Adrenal gland (tissue), 12 donors: ENCODE data around the gene LAMTOR1. TPM values are rescaled to one million over a fixed set of nuclear protein-coding genes. Genes with fewer than 3 reads are reported as not detected.

Experiments used
- DNase-seq, 7 donors: peaks; one replicate each; pipeline ENCODE4 v3.0.0-alpha.2; 2019 to 2020
- H3K27ac ChIP-seq, 5 donors: fragments of 200-600 bp; sonication (generic) in 4 of 5; 1 replicate in 3 of 5; 2 replicates in 2 of 5; pipeline versions ENCODE4 v1.5.1 to v1.8.0; 2016 to 2020; ENCODE audit warnings: mild to moderate bottlenecking in 1 of 5
- H3K27me3 ChIP-seq: fragments of 200-600 bp; 2 replicates; pipeline ENCODE4 v1.8.0; 2021
- H3K36me3 ChIP-seq, 2 donors: fragments of 200-600 bp; replicated peaks in 1 of 2; 1 replicate in 1 of 2; 2 replicates in 1 of 2; pipeline versions ENCODE4 v1.5.1 to v1.8.0; 2018 to 2022
- H3K4me1 ChIP-seq, 2 donors: fragments of 200-600 bp; replicated peaks in 1 of 2; 1 replicate in 1 of 2; 2 replicates in 1 of 2; pipeline versions ENCODE4 v1.5.1 to v1.8.0; 2018 to 2021
- H3K4me3 ChIP-seq, 4 donors: fragments of 200-600 bp; sonication (generic) in 3 of 4; one replicate each; pipeline ENCODE4 v1.5.1; 2016 to 2018
- H3K9me3 ChIP-seq, 3 donors: fragments of 200-600 bp; sonication (generic) in 1 of 3; replicated peaks in 1 of 3; 1 replicate in 2 of 3; 2 replicates in 1 of 3; pipeline versions ENCODE4 v1.5.1 to v1.8.0; 2016 to 2021
- POLR2A ChIP-seq, 2 donors: fragments of 450-650 bp; IDR thresholded peaks; one replicate each; pipeline ENCODE4 v1.6.1; 2017; ENCODE audit warnings: antibody characterized with exemption in 2 of 2, mild to moderate bottlenecking in 2 of 2, moderate library complexity in 1 of 2
- WGBS, 4 donors: extraction: QIAGEN DNeasy Blood & Tissue Kit in 2 of 4; methylation state at CpG; one replicate each; pipeline versions ENCODE4 v1.1.5 to v1.1.7; 2013 to 2017; 5-methylcytosine and 5-hydroxymethylcytosine counted together
- intact Hi-C, 2 donors: fragments of 100-400 bp; cut with DNase I; formaldehyde crosslinking; loops; one replicate each; pipeline versions ENCODE4 v1.14.1 to v1.15.0; 2022 to 2023
- polyA plus RNA-seq, 3 donors: library from polyadenylated mRNA; stranded (reverse); fragments of 200-250 nt in 2 of 3; fragments of 350-450 nt in 1 of 3; fragmentation: Illumina TruSeq in 1 of 3; extraction: RNeasy Lipid Tissue Mini Kit (QIAGEN cat#74804) in 1 of 3; gene quantifications; one replicate each; pipeline ENCODE4 v1.2.3, GENCODE V29; 2013 to 2014
- total RNA-seq, 9 donors: library from RNA; depleted of rRNA in 4 of 9; stranded (reverse); fragments of >200 nt in 4 of 9; fragments of 120-200 nt in 1 of 9; fragmentation: NEBNext Ultra II Directional in 1 of 9; extraction: Animal tissue kit (Norgen Biotek cat#: 25700) in 1 of 9; gene quantifications; one replicate each; pipeline versions ENCODE4 v1.1.0 to v1.2.4, GENCODE V29; 2013 to 2023
- TF ChIP-seq, protein P1 (sequence below), 6 experiments: fragments of 450-650 bp in 4 of 6; fragments of 200-600 bp in 2 of 6; sonication (generic) in 1 of 6; IDR thresholded peaks; 1 replicate in 5 of 6; 2 replicates in 1 of 6; pipeline versions ENCODE4 v1.5.1 to v1.8.0; 2016 to 2021; ENCODE audit warnings: antibody characterized with exemption in 6 of 6, mild to moderate bottlenecking in 2 of 6, moderate library complexity in 1 of 6
- donor health status: healthy with polysubstance abuse.
- donor health status: Bipolar disorder and iron deficiency.
- donor health status: DM: yes; HTN: yes; CAD: no.
- donor health status: DM: no; HTN: no; CAD: no.
- donor health status: DM: no; HTN: no; CAD: no.
- donor health status: DM: yes; HTN: yes; CAD: no.

The LAMTOR1 gene
- total and polyA plus RNA-seq, 12 donors = 86.1 to 297 (median 138) TPM

GRCh38 chr11:72085621-72086351, 17.3 kb downstream of the LAMTOR1 start:
- TF ChIP-seq POLR2A (IDR thresholded peaks at IDR 0.05) = no peak
- TF ChIP-seq, protein P1, sequence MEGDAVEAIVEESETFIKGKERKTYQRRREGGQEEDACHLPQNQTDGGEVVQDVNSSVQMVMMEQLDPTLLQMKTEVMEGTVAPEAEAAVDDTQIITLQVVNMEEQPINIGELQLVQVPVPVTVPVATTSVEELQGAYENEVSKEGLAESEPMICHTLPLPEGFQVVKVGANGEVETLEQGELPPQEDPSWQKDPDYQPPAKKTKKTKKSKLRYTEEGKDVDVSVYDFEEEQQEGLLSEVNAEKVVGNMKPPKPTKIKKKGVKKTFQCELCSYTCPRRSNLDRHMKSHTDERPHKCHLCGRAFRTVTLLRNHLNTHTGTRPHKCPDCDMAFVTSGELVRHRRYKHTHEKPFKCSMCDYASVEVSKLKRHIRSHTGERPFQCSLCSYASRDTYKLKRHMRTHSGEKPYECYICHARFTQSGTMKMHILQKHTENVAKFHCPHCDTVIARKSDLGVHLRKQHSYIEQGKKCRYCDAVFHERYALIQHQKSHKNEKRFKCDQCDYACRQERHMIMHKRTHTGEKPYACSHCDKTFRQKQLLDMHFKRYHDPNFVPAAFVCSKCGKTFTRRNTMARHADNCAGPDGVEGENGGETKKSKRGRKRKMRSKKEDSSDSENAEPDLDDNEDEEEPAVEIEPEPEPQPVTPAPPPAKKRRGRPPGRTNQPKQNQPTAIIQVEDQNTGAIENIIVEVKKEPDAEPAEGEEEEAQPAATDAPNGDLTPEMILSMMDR (IDR thresholded peaks at IDR 0.05) = no peak
- Histone ChIP-seq H3K4me3 (no peak overlapping the region), H3K27me3 (no peaks in the 10 kb centered on the region), H3K9me3 (no peaks in the 10 kb centered on the region), H3K27ac (no peak overlapping the region), H3K36me3 (peaks cover 0 to 18% of the 10 kb centered on the region in 2 donors), H3K4me1 (peaks cover under 1 to 44% of the 10 kb centered on the region in 2 donors)
- intact Hi-C loops = no loop called here
- DNase-seq = no peak
- 91 to 96% (median 93%) methylated on average over 3 of the region's 3 CpGs for WGBS, 4 donors

GRCh38 chr11:72084965-72085364, 18.1 kb downstream of the LAMTOR1 start:
- peaks cover 0 to 39% of the 10 kb centered on the region in 2 donors for H3K4me1 ChIP-seq
- no peak for TF ChIP-seq POLR2A (IDR thresholded peaks at IDR 0.05)
- TF ChIP-seq, protein P1 (IDR thresholded peaks at IDR 0.05) = no peak
- no peak overlapping the region for H3K27ac ChIP-seq
- H3K9me3 ChIP-seq = no peaks in the 10 kb centered on the region
- peaks cover 0 to 10% of the 10 kb centered on the region in 2 donors for H3K36me3 ChIP-seq
- intact Hi-C loops = no loop called here
- no peak for DNase-seq
- WGBS, 4 donors = 75 to 91% (median 85%) methylated on average over 1 of the region's 1 CpG
- H3K27me3 ChIP-seq = no peaks in the 10 kb centered on the region
- H3K4me3 ChIP-seq = no peak overlapping the region

- no peaks in the 10 kb centered on the region for H3K9me3 ChIP-seq
- intact Hi-C loops = no loop called here
- TF ChIP-seq POLR2A (IDR thresholded peaks at IDR 0.05) = no peak
- TF ChIP-seq, protein P1 (IDR thresholded peaks at IDR 0.05) = no peak
- WGBS, 4 donors = 58 to 71% (median 64%) methylated on average over 4 of the region's 4 CpGs
- peaks cover 0 to 9% of the 10 kb centered on the region in 2 donors for H3K36me3 ChIP-seq
- no peak overlapping the region for H3K27ac ChIP-seq
- no peak for DNase-seq
- no peak overlapping the region for H3K4me3 ChIP-seq
- no peaks in the 10 kb centered on the region for H3K27me3 ChIP-seq
- H3K4me1 ChIP-seq = peaks cover 8 to 39% of the 10 kb centered on the region in 2 donors
Measured at GRCh38 chr11:72084076-72084475, 19.0 kb downstream of the LAMTOR1 start.

DNA sequence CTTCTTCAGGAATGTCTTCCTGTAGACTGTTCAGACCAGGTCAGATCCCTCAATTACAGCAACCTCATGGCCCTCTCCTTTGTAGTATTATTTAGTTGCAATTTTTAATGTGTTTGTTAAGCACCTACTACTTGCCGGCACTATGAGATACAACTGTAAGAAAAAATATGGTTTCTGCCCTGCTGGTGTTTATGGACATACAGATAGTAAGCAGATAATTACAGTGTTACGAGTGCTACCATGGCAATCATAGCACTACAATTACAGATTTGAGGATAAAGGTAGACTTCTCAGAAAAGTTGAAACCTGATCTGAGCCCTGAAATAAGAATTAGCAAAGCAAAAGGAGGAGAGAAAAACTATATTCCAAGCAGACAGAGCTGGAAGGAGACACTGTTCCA, 19.7 kb downstream of the LAMTOR1 start:
- no peaks in the 10 kb centered on the region for H3K9me3 ChIP-seq
- no peak for DNase-seq
- H3K4me1 ChIP-seq = peaks cover 11 to 46% of the 10 kb centered on the region in 2 donors
- H3K4me3 ChIP-seq = no peak overlapping the region
- peaks cover 0 to 6% of the 10 kb centered on the region in 2 donors for H3K36me3 ChIP-seq
- WGBS, 4 donors = 80 to 95% (median 89%) methylated on average over 2 of the region's 2 CpGs
- TF ChIP-seq, protein P1 (IDR thresholded peaks at IDR 0.05) = no peak
- TF ChIP-seq POLR2A (IDR thresholded peaks at IDR 0.05) = no peak
- intact Hi-C loops = no loop called here
- H3K27me3 ChIP-seq = no peaks in the 10 kb centered on the region
- no peak overlapping the region for H3K27ac ChIP-seq
